Measurements from ENCODE around the gene GPR35.
"Not testable (repeated sequence)": the region's sequence is repeated elsewhere in the genome, so short reads cannot be mapped to it uniquely, and the experiment has no call there.

The GPR35 gene

GRCh38 chr2:240664622-240665021 is 39.3 kb downstream of the GPR35 start:
- DNase-seq: no peak

GRCh38 chr2:240670402-240670801 is 45.1 kb downstream of the GPR35 start:
- no peak for DNase-seq

- DNase-seq: no peak
Measured at GRCh38 chr2:240670950-240671349, 45.7 kb downstream of the GPR35 start.

- DNase-seq: no peak
Measured at GRCh38 chr2:240672076-240672700, 46.9 kb downstream of the GPR35 start.

- DNase-seq: no peak
Measured at GRCh38 chr2:240672701-240673190, 47.5 kb downstream of the GPR35 start.

- not testable (repeated sequence) for DNase-seq
Measured at GRCh38 chr2:240674461-240675184, 49.3 kb downstream of the GPR35 start.

- not testable (repeated sequence) for DNase-seq
Measured at GRCh38 chr2:240675345-240675744, 50.1 kb downstream of the GPR35 start.

- not testable (repeated sequence) for DNase-seq
Measured at GRCh38 chr2:240678043-240678442, 52.8 kb downstream of the GPR35 start.

GRCh38 chr2:240678909-240679308 is 53.6 kb downstream of the GPR35 start:
- not testable (repeated sequence) for DNase-seq

GRCh38 chr2:240680185-240680584 is 54.9 kb downstream of the GPR35 start:
- DNase-seq: not testable (repeated sequence)

Data from amniotic stem cell (primary cell).